Thoracic aorta (tissue), 2 donors: ENCODE results near the gene CRABP2. TPM values are rescaled to one million over a fixed set of nuclear protein-coding genes. Genes with fewer than 3 reads are reported as not detected.

Experiments
- ATAC-seq: fragments of 150-250 bp; one replicate; pipeline ENCODE4 v1.8.0; 2017; ENCODE audit warnings: low read depth; ENCODE audit not compliant: insufficient number of reproducible peaks, low FRiP score
- DNase-seq: peaks from one replicate; pipeline ENCODE4 v3.0.0-alpha.2; 2020; ENCODE audit warnings: low spot score
- H3K27ac ChIP-seq, 2 donors: fragments of 200-600 bp; sonication (generic); 1 replicate in 1 of 2; 2 replicates in 1 of 2; pipeline ENCODE4 v1.5.1; 2016; ENCODE audit warnings: mild to moderate bottlenecking in 2 of 2, moderate library complexity in 2 of 2
- H3K27me3 ChIP-seq: fragments of 200-600 bp; sonication (generic); replicated peaks from 2 replicates; pipeline ENCODE4 v1.6.0; 2016; ENCODE audit warnings: mild to moderate bottlenecking; ENCODE audit not compliant: insufficient read depth
- H3K36me3 ChIP-seq: fragments of 200-600 bp; sonication (generic); one replicate; pipeline ENCODE4 v1.5.1; 2016
- H3K4me1 ChIP-seq, 2 donors: fragments of 200-600 bp; sonication (generic); 1 replicate in 1 of 2; 2 replicates in 1 of 2; pipeline versions ENCODE4 v1.5.1 to v1.6.0; 2016; ENCODE audit warnings: low read depth in 2 of 2, mild to moderate bottlenecking in 1 of 2; ENCODE audit not compliant: control insufficient read depth in 1 of 2
- H3K4me3 ChIP-seq: fragments of 200-600 bp; sonication (generic); 2 replicates; pipeline ENCODE4 v1.5.1; 2016; ENCODE audit warnings: mild to moderate bottlenecking
- H3K9me3 ChIP-seq: fragments of 200-600 bp; sonication (generic); 2 replicates; pipeline ENCODE4 v1.5.1; 2016
- total RNA-seq, 2 donors: library from RNA; depleted of rRNA; stranded (reverse); fragments of >200 nt; gene quantifications; one replicate each; pipeline versions ENCODE4 v1.1.0 to v1.2.3, GENCODE V29; 2016
- TF ChIP-seq, protein P1 (sequence below): fragments of 200-600 bp; sonication (generic); IDR thresholded peaks from one replicate; pipeline ENCODE4 v1.5.1; 2019; ENCODE audit warnings: antibody characterized with exemption

The CRABP2 gene
- total RNA-seq, 2 donors from 2014 or later = 1.3 to 7.0 TPM

DNA sequence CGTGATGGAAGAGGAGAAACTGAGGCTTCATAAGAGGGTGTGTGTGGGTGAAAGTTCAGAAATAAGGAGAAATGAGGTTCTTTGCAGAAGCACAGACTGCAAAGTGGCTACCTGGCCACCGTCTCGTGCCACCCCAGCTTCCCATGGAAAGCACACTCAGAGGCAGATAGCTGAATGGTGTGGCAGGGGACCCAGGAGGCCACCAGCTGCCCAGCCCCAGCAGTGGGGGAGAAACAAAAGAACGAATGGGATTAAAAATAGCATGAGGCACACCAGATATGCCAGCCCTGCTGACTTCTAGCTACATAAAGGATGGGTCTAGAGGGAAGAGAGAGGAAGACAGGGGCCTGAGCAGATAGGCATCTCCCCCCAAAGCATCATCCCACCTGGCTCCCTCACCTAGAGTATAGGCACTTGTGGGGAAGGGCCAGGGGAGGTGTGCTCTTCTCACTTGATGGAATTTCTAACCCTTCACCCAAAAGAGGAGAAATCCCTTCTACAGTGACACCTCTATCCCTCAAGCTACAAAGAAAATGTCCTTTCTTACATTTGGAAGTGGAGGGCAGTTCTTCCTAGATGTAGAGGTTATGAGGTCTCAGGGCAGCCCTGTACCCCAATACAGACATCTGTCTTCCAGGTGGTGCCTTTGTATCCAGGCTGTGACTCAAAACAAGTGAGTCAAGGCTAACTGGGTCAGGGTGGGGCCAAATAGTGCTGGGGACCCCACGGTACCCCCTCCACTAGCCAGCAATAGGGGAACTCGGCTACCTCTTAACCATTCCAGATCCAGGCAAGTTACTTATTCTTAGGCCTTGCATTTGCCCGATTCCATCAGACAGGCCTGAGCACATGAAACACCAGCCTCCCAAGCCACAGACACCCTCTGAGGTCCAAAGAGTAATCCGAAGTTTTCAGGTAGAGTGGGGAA is 42.6 kb upstream of the CRABP2 start:
- Histone ChIP-seq H3K9me3 (no peaks in the 10 kb centered on the region), H3K4me3 (peak overlapping the region; percentile 82), H3K36me3 (peaks cover 13% of the 10 kb centered on the region), H3K27ac (peak overlapping the region; percentile 85 to 94), H3K4me1 (peaks cover 40 to 55% of the 10 kb centered on the region in 2 donors), H3K27me3 (no peaks in the 10 kb centered on the region)
- ATAC-seq = no peak
- TF ChIP-seq, protein P1, sequence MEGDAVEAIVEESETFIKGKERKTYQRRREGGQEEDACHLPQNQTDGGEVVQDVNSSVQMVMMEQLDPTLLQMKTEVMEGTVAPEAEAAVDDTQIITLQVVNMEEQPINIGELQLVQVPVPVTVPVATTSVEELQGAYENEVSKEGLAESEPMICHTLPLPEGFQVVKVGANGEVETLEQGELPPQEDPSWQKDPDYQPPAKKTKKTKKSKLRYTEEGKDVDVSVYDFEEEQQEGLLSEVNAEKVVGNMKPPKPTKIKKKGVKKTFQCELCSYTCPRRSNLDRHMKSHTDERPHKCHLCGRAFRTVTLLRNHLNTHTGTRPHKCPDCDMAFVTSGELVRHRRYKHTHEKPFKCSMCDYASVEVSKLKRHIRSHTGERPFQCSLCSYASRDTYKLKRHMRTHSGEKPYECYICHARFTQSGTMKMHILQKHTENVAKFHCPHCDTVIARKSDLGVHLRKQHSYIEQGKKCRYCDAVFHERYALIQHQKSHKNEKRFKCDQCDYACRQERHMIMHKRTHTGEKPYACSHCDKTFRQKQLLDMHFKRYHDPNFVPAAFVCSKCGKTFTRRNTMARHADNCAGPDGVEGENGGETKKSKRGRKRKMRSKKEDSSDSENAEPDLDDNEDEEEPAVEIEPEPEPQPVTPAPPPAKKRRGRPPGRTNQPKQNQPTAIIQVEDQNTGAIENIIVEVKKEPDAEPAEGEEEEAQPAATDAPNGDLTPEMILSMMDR = no peak
- DNase-seq = no peak

DNA sequence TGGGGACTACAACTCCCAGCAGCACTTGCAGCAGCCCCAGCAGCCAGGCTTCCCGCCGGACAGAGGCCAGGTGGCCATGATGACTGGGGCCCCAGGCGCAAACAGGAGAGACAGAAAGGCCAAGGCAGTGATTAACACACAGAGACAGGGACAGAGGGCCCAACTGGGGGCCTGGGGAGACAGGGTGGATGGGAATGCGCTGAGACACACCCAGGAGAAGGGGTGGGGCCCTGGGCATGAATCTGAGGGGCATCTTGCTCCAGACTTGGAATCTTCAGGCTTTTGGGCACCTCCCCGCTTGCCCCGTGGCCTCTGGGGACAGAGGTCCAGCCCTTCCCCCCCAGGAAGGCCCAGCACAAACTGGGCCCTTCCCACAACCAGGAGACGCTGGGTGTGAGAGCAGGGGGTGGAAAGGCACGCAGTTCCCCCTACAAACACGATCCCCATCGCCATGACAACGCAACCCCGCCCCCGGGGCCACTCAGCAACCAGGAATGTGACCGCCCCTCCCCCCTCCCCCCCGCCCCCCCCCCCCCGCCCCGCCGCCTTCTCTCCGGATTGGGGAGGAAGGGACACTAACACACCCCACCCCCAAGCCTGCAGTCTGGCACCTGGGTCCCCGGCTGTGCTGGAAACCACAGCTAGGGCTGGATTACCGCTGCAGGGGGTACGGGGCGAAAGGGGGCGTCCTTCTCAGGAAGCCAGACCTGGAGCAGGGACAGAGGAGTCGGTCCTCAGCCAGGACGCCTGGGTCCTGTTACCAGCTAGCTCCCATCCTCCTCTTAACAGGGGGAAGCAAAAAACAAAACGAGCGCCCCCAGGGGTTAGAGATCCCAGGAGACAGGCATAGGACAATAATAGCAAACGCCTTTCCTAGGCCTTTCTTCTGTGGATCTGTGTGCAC is 41.6 kb upstream of the CRABP2 start:
- H3K27me3 ChIP-seq = no peaks in the 10 kb centered on the region
- peaks cover 17% of the 10 kb centered on the region for H3K36me3 ChIP-seq
- no peaks in the 10 kb centered on the region for H3K9me3 ChIP-seq
- peak; percentile 93 for DNase-seq
- TF ChIP-seq, protein P1 = no peak
- H3K27ac ChIP-seq = peak overlapping the region; percentile 93 to 94
- peak overlapping the region; percentile 82 for H3K4me3 ChIP-seq
- peaks cover 35 to 48% of the 10 kb centered on the region in 2 donors for H3K4me1 ChIP-seq
- peak; percentile 27 for ATAC-seq

DNA sequence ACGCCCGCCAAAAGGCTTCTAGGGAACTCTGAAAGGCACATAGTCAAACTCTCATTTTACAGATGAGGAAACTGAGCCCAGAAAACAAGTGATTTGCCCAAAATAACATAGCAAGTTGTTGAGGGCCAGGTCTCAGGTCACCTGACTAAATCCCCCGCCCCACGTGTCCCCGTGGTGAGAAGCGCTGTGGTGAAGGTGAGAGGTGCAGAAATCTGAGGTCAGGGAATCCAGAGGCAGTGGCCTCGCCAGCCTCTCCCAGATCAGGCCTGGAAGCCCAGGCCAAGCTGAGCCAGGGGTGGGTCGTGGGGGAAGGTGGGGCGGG is 41.0 kb upstream of the CRABP2 start:
- no peaks in the 10 kb centered on the region for H3K9me3 ChIP-seq
- peaks cover 39 to 55% of the 10 kb centered on the region in 2 donors for H3K4me1 ChIP-seq
- no peak for ATAC-seq
- H3K27me3 ChIP-seq = no peaks in the 10 kb centered on the region
- DNase-seq = no peak
- peak overlapping the region; percentile 93 to 94 for H3K27ac ChIP-seq
- H3K36me3 ChIP-seq = peaks cover 17% of the 10 kb centered on the region
- TF ChIP-seq, protein P1 = no peak
- peak overlapping the region; percentile 82 for H3K4me3 ChIP-seq

DNA sequence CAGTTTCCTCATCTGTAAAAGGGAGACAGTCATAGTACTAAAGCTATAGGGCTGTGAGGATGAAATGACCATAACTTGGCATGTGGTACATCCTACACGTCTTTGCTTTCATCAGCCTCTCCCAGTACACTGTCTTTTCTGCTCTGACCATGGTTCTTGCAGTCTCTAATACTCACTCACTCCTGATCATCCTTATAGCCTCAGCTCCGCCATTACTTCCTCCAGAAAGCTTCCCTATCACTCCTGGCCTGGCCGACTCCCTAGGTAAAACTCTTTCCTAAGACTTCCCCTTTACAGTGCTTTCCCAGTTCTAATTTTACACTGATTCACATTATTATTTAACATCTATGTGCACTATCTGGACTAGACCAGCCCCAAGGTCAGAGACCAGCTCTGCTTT is 40.5 kb upstream of the CRABP2 start:
- Histone ChIP-seq H3K4me1 (peaks cover 39 to 55% of the 10 kb centered on the region in 2 donors), H3K36me3 (peaks cover 17% of the 10 kb centered on the region), H3K4me3 (peak overlapping the region; percentile 82), H3K27ac (peak overlapping the region; percentile 93 to 94), H3K27me3 (no peaks in the 10 kb centered on the region), H3K9me3 (no peaks in the 10 kb centered on the region)
- TF ChIP-seq, protein P1 = no peak
- ATAC-seq (no peak), DNase-seq (no peak)
